Activated CD8-positive, alpha-beta memory T cell treated with anti-CD3 and anti-CD28 coated beads for 4 hours (primary cell): Measurements from ENCODE around the gene FOXJ1.
"Not testable (repeated sequence)": the region's sequence is repeated elsewhere in the genome, so short reads cannot be mapped to it uniquely, and the experiment has no call there.

Source experiments
- DNase-seq, 2 donors: peaks; one replicate each; pipeline ENCODE4 v3.0.0-alpha.2; 2020; ENCODE audit warnings: low read depth in 2 of 2

The FOXJ1 gene, protein sequence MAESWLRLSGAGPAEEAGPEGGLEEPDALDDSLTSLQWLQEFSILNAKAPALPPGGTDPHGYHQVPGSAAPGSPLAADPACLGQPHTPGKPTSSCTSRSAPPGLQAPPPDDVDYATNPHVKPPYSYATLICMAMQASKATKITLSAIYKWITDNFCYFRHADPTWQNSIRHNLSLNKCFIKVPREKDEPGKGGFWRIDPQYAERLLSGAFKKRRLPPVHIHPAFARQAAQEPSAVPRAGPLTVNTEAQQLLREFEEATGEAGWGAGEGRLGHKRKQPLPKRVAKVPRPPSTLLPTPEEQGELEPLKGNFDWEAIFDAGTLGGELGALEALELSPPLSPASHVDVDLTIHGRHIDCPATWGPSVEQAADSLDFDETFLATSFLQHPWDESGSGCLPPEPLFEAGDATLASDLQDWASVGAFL

DNA sequence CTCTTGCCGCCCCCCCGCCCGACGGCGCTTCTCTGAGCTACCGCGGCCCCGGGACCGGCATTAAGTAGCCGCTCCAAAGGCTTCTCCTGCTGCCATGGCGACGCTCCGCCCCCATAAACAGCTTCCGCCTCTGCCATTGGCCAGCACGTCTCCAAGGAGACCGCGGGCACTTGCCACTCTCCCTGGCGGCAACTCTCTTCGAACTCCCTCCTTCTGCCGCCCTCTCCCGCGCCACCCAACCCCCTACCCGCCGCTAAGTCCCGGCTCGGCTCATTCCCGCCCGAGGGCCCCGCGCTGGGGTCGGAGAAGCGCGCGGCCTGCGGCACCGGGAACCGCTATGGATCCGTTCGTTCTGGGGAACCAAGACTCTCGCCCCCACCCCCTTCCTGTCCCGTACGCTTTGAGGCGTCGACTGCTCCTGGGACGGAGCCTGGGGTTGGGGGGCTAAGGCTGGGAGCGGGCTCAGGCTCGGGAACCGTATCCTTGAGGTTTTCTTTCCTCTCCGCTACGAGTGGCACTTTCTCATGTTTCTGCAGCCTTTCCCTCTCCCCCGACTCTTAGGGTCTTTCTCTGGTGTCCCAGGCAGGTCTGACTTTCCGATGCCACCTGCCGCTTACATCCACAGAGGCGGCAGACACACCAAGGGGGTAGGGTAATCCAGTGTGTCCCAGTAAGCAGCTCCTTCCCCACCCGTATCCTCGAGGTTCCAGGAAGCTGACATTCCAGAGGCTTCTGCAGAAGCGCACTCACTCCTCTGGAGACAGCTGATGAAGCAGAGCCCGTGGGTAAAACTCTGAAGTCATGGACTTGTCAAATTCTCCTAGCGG lies at the start of gene FOXJ1:
Gene FOXJ1, minus strand, starts transcription at position 34 of the 827 bp plus-strand sequence. CDS start 850 bp downstream, outside the sequence.
- DNase-seq = peak; percentile 80 to 84

DNA sequence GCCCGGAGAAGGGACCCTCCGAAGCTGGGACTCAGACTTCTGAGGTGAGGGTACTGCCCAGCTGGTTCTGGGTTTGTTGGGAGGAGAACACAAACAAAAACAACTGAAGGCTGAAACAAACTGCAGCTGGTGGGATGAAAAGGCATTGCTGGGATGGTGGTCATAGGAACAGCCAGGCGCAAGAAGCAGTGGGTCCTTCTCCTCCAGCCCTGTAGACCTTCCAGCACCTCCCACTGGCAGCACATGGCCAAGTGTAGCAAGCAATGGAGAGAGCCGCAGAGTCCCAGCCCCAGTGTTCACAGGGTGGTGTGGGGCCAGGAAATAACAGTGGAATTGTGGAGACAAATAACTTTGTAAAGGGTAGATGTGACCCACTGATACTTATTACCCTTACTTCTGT lies 48.7 kb upstream of the FOXJ1 start:
- no peak for DNase-seq

DNA sequence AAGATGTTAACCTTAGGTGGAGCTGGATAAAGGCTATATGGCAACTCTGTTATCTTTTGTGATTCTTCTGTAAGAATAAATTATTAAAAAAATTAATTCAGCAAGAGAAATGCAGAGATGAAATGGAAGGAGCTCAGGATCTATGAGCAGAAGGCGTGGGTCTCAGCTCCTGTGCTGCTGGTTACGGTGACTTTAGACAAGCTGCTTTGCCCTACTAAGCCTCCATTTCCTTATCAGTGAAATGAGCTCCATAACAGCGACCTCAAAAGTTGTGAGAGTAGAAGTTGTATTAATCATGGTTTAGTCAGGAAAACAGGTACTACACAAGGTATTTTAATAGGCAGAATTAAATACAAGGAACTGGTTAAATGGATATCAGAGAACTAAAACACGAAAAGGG lies 48.2 kb upstream of the FOXJ1 start:
- DNase-seq = no peak

DNA sequence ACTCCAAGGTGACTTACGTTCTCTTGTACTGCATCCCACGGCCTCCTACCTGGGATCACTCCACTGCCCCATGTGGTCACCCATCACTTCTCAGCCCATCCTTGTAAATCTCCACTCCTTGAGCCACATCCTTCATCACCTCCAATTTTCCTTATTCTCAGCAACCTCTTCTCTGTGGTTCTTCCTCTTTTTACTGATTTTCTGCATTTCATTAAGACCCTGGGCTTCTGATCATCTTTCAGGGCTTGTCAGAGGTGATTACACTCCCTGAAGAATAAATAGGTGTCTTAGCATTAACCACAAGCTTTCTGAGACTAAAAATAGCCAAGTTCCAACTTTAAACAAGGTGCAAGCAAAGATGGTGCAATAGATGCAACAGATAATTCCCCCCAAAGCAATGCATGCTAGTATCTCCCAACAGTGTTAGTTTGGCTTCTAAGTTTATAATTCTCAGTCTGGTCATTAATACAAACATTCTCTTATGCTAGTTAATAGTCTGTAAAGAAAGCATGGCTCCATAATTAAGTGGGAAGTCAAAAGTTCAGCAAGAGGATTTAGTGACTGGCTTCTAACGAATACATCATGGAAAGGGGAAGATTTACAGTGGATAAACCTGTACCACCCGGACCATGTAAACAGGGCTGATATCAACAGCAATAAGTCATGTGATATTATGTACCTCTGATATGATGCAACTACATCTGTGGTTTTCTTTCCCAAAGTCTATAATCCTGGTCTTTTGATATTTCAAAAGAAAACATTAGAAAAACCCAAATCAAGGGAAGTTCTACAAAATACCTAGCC lies 47.4 kb upstream of the FOXJ1 start:
- no peak for DNase-seq

DNA sequence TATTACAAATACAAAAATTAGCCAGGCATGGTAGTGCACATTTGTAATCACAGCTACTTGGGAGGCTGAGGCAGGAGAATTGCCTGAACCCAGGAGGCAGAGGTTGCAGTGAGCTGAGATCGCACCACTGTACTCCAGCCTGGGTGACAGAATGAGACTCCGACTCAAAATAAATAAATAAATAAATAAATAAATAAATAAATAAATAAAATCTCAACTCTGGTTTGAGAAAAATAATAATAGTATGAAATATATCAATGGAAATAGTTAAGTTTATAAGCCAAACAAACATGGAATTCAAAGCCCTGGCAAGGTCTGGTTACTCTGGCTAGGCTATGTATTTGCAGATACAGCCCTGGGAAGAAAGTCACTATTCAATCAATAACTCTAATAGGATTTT lies 45.7 kb upstream of the FOXJ1 start:
- not testable (repeated sequence) for DNase-seq

DNA sequence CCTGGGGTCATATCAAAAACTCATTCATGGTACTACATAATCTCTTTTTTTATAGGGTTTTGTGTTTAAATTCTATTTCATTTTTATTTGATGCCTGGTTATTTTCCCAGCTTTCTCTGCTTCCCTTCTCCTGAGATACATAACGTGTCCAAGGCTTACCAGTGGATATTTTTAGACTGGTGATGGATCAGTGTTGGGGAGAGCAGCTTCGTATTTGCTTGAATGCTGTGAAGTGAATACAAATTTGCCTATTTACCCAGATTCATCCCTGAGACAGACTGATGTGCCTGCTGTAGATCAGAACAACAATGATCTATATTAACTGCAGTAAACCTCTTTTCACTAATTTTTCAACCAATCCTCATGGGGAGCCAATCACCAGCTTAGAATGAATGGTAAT lies 43.2 kb upstream of the FOXJ1 start:
- DNase-seq = no peak

DNA sequence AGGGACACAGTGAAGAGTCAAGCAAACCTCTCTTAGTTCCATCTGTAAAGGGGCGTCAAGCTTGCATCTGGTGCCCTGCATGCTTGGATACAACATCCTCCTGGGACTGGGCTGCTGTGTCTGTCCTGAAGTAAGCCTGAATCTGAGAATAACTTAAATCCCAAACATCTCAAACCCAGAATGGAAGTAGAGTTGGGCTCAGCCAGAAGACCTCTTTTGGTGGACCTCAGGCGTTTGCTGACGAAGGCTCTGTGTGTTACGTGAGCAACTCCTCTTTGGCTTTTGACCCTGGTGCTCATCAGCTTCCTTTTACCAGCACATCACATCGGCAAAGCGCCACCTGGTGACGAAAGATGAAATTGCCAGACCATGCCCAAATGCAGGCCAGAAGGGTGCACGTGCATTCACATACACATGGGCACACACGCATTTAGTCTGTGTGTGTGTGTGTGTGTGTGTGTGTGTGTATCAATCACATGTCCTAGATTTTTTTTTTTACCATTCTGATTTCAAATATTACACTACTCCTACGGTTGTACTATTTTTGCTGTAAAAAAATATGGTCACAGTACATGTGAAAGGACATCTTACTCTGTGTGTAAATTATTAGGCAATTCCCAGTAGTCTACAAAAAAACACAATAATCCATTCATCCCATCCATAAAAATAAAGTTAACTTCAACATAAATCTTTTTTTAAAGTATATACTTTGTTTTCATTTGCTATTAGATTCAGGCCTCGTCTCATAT lies 41.1 kb upstream of the FOXJ1 start:
- DNase-seq = peak; percentile 89

DNA sequence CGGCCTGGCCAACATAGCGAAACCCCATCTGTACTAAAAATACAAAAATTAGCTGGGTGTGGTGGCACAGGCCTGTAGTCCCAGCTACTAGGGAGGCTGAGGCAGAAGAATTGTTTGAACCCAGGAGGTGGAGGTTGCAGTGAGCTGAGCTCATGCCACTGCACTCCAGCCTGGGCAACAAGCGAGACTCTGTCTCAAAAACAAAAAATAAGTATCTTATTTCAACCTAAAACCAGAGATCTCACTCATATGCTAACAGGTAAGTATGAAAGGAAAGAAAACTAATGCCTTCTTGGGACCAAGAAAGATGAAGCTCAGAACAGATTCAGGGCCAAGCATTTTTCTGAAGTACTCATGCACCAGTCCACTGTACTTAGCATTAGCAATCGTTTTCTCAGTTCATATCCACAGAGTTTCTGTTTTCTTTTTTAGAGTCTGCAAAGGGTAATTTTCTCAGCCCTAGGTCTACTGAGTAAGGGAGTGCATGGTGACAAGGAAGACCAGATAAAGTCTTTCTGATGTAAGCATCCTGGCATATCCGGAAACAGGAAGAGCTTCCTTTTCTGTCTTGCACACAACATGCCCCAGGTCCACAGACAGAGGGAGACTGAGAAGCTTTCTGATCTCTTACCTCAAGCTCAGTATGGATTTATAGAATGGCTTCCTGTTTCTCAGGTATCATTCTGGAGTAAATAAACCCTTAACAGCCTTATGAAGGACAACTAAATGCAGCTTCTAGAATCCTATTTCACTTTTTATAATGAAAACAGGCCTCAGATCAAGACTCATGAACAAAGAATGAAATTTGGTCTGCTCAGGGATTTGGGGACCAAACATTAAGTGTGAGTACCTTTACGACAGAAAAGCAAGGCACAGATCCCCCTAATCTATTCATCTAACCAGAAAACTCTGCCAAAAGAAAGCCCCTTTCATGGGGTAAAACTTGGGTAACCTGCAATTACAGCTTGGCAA lies 38.7 kb upstream of the FOXJ1 start:
- DNase-seq = no peak

DNA sequence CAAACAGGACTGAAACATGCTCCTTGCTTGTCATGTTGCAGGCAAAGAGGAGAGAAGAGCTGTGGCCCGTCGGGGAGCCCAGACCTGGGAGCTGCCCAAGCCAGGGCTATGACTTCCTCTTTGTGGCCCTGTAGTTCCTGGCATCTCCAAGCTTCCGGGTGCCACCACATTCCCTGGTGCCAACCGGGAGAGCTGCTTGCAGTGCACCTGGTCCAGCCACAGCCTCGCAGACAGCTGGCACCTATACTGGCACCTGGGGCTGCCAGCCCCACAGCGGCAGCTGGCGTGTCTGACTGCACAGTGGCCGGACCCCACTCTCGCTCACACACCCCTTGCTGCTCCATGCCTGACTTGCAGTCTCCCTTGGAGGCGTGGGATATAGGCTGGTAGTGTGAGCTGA lies 37.1 kb upstream of the FOXJ1 start:
- DNase-seq = no peak

DNA sequence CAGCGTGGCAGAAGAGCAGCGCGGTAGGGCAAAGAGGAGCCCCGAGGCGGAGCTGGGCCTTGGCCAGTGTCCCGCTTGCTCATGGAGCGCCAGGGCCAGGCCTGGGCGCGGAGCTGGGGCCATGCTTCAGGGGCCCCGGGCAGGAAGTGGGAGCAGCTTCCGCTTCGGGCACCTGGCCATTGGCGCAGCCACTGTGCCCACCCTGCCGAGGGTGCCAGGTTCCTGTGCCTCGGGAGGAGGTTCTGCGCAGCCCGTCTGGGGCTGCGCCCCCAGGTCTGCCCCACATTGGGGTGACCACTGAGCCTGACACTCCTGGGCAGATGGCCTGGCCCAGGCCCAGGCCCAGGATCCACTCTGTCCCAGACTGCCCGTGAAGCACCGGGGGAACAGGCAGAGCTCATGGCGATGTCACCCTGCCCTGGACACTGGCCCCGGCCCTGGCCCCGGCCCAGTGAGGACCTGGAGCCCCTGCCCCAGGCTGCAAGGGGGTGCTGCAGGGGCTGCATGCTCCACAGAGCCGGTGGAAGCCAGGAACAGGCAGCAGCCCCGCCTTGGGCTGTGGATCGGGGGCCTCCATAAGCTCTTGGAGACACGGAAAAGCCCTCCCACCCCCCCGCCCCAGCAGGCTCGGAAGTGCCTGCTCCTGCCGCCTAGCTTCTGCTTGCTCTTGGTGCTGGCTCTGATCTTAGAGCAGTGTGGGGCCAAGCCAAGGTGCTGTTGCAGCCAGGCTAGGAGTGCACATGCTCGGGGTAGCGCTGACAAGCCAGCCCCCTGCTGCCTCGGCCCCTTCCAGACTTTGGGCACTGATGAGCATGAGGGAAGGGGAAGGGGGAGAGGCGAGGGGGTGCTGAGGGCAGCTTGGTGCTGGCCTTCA lies 35.9 kb upstream of the FOXJ1 start:
- no peak for DNase-seq

DNA sequence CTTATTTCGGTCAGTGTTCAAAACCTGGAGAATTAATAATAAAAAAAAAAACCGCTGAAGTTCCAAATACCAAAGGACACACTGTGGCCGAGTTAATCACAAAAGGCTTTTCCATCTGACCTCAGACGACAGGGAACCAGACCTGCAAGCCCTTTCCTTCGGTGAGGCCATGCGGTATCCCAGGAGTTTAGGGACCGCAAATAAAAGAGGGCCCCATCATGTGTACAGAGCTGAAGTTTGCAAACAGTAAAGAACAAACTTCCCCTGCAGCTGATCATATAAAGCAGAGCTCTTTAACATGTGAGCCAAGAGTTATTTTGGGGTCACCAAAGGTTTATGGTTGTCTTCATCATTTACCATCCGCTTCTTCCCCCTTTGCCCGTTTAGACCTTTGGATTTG lies 33.0 kb upstream of the FOXJ1 start:
- DNase-seq = no peak

DNA sequence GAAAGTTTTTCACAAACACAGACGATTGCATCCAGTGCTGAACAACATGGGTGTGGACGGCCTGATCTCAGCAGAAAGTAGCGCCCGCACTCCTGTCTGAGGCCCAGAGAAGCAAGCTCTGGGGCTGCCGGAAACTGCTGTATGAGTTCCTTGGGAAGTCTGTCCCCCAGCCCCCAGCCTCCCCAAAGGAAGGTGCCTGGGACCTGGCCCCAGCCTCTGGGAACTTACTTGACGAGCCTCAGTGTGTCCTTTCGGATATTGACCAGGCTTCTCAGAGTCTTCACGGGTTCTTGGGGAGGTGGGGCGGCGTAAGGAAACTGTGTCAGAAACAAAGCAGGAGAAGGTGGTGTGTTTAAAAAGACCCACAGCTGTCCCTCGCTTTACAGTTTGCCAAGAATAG lies 32.4 kb upstream of the FOXJ1 start:
- no peak for DNase-seq

DNA sequence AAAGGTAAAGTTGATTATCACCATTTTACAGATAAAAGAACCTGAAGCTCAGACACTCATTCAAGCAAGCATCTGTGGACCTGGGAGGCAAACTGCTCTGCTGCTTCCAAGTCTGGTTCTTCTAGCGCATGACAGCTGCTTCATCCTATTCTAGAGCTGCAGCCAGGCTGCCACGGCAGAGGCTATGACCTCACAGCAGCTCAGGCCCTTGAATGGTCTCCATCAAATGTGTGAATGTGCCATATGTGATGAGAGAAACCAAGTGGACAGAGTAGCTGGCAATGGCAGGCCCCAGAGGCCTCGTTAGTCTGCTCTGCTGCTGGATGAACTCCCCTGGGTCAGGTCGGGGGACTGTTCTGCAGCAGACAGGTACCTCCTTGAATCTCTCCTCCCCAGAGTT lies 30.7 kb upstream of the FOXJ1 start:
- no peak for DNase-seq

DNA sequence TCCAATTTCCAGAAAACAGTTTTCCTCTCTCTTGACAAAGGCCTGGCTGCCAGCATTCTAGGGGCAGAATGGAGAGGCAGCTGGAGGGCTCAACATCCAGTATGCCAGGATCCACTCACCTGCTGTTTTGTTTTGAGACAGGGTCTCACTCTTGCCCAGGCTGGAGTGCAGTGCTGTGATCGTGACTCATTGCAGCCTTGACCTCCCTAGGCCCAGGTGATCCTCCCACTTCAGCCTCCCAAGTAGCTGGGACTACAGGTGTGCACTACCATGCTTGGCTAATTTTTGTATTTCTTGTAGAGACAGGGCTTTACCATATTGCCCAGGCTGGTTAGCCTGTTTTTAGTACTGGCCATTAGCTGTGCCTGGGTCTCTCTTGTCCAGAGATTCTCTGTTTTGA lies 29.1 kb upstream of the FOXJ1 start:
- DNase-seq = no peak

DNA sequence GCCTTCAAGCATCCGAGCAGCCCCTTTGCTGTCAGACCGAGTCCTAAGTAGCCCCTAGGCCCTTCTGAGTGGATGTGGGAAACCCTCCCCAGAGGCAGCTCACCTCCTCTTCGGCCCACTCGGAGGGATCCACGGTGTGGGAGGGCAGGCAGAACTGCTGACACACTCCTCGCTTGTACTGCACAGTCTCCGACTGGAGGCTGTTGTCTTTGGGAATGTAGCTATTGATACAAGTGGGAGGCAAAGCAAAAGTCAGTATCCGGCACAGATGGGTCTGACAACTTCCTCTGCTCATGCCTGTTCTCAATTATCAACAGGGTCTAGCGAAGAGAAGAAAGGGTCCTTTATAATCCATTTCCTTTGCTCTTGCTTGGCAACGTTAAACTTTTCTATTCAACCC lies 25.9 kb upstream of the FOXJ1 start:
- no peak for DNase-seq

DNA sequence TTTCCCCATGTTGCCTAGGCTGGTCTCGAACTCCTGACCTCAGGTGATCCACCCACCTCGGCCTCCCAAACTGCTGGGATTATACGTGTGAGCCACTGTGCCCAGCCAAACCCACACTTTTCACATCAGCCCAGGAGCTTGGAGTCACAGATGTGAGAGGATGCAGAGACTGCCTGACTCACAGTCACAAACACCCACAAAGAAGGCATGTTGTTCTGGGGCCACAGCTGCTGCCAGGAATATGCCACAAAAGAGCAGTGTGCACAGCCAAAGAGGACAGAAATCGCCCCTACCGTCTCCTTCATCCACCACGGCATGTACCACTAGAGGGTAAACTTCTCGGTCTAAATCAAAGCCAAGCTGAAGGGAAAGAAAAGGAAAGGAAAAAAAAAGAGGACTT lies 25.1 kb upstream of the FOXJ1 start:
- no peak for DNase-seq

DNA sequence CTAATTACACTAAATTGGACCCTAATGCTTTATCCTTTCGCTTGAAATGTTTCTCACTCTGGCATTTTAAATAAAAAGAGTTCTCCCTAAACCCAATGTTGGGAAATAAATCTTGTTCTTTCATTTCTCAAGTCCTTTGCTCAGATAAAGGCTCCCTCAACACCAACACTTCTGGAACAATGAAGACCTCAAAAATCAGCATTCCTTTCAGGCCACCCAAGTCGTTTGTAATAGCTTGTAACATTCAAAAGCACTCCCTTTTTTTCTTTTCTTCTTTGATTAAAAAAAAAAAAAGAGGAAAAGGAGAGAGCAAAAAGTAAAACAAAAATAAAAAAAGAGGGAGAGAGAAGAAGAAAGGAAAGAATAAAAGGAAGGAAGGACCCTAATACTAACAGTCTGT lies 23.3 kb upstream of the FOXJ1 start:
- DNase-seq = no peak

DNA sequence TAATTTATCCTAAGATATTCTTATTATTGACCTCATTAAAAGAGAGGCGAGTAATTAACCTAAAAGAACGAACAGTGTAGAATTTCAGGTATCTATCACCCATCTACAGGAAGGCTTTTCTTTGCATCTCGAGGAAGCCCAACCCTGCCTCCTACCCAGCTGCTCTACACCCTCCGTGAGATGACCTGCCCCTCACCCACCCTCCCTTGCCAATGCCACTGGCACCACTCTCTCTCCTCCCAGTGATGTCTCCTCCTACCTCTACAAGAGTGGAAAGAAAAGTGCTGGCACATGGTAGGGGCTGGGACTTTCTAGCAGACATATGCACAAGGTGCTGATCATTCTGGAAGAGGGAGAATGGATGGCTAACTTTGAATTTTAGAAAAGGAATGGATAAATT lies 22.9 kb upstream of the FOXJ1 start:
- DNase-seq = no peak

DNA sequence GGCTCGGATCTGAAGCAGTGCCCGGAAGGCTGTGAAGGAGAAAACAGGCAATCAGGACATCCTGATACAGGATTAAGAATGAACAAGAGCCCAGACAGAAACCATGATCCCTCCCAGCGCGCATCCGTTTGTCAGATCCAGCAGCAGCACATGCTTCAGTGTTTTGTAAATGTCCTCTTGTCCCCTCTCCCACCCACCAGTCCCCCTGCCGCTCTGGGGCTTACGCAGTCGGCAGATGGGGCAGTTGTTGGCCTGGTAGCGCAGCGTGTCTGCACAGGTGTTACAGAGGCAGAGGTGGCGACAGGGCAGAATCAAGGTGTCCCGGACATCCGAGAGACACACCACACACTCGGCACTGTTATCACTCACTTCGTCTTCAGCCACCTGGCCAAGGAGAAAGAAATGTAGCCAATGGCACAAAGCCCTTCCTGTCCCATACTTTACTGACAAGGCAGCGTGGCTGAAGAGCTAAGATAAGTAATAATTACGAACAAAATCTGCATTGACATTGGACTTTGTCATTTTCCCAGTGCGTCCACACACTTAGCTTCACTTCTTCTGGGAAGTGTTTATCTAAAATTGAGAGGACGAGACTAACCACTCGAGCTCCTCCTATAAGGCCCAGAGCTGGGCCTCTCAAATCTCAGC lies 20.7 kb upstream of the FOXJ1 start:
- DNase-seq = no peak
